ENCODE data around the gene C5orf15. TPM values are rescaled to one million over a fixed set of nuclear protein-coding genes. Genes with fewer than 3 reads are reported as not detected.

The C5orf15 gene
- total and polyA plus RNA-seq, 9 of the 15 experiments (the other 6 are each of a cell fraction or from before 2014, with no cell fraction given), result 23.3 to 50.7 (median 35.5) TPM

DNA sequence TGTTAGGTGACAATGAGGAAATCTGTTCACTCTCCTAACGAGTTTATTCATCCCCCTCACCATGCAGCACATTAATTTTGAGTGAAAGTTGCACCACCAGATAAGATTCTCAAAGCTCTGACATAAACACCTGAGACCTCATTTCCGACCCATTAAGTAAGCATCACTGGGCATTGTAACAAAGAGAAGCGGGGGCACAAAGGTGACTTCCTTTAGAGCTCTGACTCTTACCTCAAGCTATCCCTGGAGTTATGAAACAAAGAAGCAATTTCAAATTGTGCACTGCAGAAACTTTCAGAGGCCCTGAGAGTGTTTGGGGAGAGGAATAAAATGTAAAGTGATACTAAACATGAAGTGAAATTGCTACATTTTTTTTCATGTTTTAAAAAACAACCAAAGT is 29.5 kb downstream of the C5orf15 start:
- POLR2A ChIA-PET, result interaction anchor here (0.8 to 3.0 kb wide), 4 partner anchors 8 to 370 kb away, joined by 3 to 13 read pairs (median 7); no protein-coding TSS in a partner anchor
- Histone ChIP-seq H3K36me3 (ENCODE audit: control insufficient read depth, insufficient read depth, low read length) (no peaks in the 10 kb centered on the region), H2AFZ (ENCODE audit: low read depth, low read length) (peak overlapping the region; percentile 68; the same call in 1 of the 2 replicates), H3K4me3 (no peak overlapping the region), H3K4me2 (ENCODE audit: insufficient read depth, low read length) (peak overlapping the region; percentile 46; the same call in 1 of the 2 replicates), H3K9me1 (ENCODE audit: control insufficient read depth, insufficient read depth, low read length) (peaks cover 2% of the 10 kb centered on the region), H3K27ac (ENCODE audit: extremely low read depth, low read depth, low read length) (peak overlapping the region; percentile 68), H3K79me2 (ENCODE audit: control insufficient read depth, insufficient read depth, low read length) (no peaks in the 10 kb centered on the region), H4K20me1 (replicated peaks; ENCODE audit: control insufficient read depth, insufficient read depth, low read length) (no peaks in the 10 kb centered on the region), H3K9me3 (replicated peaks; ENCODE audit: control insufficient read depth, insufficient read depth, low read depth, low read length) (no peaks in the 10 kb centered on the region; the same call in 1 of the 2 replicates), H3K4me1 (replicated peaks in 1 of 2; ENCODE audit: control insufficient read depth in 2 of 2, insufficient read depth in 2 of 2, low read length in 2 of 2) (peaks cover 37 to 66% of the 10 kb centered on the region in 2 experiments), H3K27me3 (ENCODE audit: control insufficient read depth in 2 of 2, insufficient read depth in 2 of 2, low read length in 2 of 2) (no peaks in the 10 kb centered on the region), H3K9ac (ENCODE audit: insufficient read depth in 1 of 2, low read depth in 2 of 2, low read length in 2 of 2) (no peak overlapping the region)
- CTCF ChIA-PET (ENCODE audit: low intra/inter-chr PET ratio), result no interaction called here
- no peak for TF ChIP-seq ZNF609 (CRISPR knock-in tag; IDR thresholded peaks at IDR 0.05; ENCODE audit: borderline replicate concordance)
- 0 out of 2 replicates have a peak, but pooled peaks have one; percentile 17 for TF ChIP-seq ETV1 (tag; conservative IDR thresholded peaks at IDR 0.05; ENCODE audit: low read depth)
- 50% methylated on average over 3 of the region's 3 CpGs for whole genome bisulfite sequencing (ENCODE audit: insufficient coverage, low coverage, missing lambda C conversion rate)
- BruUV-seq (replicated peaks), result no TSS peak
- no peak for DNase-seq (ENCODE audit: extremely low read depth in 1 of 4, low spot score in 3 of 4)
- ATAC-seq, result no peak
- in situ Hi-C loops (cut with MboI), result no loop called here
- no peak for FAIRE-seq
- intact Hi-C loops (cut with micrococcal nuclease), result no loop called here

Data from K562 (cell line).